GM20000 (cell line): ENCODE measurements around the gene PLEKHM2.

Experiments
- DNase-seq: peaks from one replicate; pipeline ENCODE4 v3.0.0; 2012; ENCODE audit warnings: low spot score
- TF ChIP-seq, protein P1 (sequence below): IDR thresholded peaks from 2 replicates; pipeline ENCODE4 v1.5.1; 2012; ENCODE audit warnings: mild to moderate bottlenecking, control low read depth; ENCODE audit errors: extremely low read depth, missing control alignments

Gene PLEKHM2

DNA sequence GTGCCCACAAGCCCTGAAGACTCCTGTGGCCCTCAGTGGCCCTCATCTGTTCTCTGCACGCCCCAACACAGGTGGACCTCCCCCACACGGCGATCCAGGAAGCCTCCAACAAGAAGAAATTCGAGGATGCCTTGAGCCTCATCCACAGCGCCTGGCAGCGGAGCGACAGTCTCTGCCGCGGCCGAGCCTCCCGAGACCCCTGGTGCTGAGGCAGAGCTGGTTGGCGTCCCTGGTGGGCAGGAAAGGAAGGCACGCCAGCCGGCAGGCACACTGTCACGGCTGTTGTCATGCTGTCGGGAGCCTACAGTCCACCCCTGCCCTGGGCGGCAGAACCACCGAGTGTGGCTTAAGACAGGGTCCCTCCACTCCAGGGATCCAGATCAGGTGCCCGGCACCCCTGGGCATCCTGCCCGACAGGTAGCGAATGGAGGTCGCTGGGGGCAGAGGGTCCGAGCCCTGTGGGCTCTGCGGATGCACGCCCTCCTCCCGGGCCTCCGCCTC lies 49.7 kb downstream of the PLEKHM2 start:
- DNase-seq = no peak
- TF ChIP-seq, protein P1, sequence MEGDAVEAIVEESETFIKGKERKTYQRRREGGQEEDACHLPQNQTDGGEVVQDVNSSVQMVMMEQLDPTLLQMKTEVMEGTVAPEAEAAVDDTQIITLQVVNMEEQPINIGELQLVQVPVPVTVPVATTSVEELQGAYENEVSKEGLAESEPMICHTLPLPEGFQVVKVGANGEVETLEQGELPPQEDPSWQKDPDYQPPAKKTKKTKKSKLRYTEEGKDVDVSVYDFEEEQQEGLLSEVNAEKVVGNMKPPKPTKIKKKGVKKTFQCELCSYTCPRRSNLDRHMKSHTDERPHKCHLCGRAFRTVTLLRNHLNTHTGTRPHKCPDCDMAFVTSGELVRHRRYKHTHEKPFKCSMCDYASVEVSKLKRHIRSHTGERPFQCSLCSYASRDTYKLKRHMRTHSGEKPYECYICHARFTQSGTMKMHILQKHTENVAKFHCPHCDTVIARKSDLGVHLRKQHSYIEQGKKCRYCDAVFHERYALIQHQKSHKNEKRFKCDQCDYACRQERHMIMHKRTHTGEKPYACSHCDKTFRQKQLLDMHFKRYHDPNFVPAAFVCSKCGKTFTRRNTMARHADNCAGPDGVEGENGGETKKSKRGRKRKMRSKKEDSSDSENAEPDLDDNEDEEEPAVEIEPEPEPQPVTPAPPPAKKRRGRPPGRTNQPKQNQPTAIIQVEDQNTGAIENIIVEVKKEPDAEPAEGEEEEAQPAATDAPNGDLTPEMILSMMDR = no peak

DNA sequence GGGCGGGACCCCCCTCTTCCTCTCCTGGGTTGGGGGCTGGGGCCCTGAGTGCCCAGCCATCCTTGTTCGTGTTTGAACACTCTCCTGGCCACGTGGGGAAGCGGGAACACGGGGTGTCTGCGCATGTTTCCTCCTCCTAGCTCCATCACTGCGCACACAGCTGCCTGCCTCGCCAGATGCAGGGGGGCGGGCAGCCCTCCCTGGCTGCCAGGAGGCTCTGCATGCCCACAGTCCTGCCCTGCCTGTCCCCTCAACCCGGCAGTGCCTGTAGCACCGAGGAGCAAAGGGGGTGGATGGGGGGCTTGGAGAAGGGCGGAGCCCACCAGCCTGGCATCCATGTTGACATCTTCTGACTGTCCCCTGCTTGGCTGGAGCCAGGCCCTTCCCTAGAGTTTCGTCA lies 50.2 kb downstream of the PLEKHM2 start:
- DNase-seq = no peak
- TF ChIP-seq, protein P1 = no peak

DNA sequence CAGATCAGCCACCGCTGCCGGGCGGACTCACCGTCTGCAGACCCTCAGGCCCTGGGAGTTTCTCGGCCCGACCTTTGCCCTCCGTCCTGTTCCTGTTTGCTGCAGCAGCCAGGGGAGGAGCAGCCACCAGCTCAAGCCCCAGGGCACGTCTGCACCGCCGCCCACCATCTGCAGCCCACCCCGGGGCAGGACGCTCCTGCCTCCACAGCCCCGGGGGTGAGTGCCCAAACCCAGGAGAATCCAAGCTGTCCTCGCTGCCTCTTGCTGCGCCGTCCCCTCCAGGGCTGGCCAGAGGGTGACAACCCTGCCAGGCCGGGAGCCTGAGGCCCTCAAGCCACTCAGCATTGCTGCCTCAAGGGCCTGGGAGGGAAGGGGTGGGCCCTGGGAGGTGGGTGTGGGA lies 50.8 kb downstream of the PLEKHM2 start:
- DNase-seq = no peak
- TF ChIP-seq, protein P1 = no peak

DNA sequence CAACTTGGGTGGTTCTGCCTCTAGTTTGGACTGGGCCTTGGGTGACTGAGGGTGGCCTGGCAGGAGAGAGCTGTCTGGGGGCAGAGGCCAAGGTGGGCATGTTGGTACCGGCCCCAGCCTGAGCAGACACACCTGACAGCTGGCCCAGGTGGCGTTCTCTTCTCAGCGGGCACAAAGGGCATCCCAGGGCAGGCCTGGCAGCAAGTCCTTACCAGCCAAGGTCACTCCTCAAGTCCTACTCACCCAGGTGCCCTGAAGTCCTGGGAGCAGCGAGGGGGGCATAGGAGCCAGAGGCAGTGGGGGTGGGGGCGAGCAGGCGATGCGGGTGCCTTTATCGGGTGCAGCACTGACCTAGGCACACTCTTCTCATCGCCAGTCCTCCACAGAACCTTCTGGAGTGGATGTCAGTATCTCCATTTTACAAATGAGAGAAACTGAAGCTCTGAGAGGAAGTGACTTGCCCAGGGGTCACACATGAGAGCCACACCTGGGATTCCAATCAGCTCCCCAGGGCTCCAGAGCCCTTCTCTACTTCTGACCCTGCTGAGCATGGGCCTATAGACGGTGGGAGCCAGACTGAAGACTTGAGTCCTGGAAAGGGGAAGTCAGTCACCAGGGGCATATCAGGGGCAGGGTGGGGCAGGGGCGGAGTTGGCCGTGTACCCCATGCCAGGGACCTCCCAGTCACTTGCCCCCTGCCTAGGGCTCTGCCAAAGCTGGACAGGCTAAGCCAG lies 51.4 kb downstream of the PLEKHM2 start:
- DNase-seq = no peak
- TF ChIP-seq, protein P1 = no peak

DNA sequence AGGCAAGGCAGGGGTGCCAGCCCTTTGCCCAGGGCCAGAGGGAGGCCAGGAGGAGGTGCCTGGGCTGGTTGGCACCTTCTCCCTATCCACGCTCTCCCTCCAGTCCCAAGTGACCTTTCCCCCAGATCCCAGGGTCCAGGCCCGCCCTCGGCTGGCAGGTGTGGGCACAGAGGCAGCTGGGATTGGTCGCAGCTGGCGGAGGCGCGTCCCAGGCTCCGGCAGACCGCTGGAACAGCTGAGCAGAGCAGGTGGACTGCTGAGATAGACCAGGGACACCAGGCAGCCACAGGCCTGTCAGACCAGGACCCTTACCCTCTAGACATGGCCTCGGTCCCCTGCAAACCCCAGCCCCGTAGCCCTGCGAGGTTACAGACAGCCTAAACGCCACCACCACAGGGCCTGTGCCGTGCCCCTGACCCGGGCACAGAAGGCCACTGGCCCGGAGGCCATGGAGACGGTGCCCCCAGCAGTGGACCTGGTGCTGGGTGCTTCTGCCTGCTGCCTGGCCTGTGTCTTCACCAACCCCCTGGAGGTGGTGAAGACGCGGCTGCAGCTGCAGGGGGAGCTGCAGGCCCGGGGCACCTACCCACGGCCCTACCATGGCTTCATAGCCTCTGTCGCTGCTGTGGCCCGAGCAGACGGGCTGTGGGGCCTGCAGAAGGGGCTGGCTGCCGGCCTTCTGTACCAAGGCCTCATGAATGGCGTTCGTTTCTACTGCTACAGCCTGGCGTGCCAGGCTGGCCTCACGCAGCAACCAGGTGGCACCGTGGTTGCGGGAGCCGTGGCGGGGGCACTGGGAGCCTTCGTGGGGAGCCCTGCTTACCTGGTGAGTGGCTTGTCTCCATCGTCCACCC lies 52.1 kb downstream of the PLEKHM2 start, which contains the start of gene SLC25A34:
TSS of gene SLC25A34 (plus strand) at position 221 of the 854 bp plus-strand sequence. CDS start at position 449, 228 bp downstream.
- DNase-seq = no peak
- TF ChIP-seq, protein P1 = no peak

DNA sequence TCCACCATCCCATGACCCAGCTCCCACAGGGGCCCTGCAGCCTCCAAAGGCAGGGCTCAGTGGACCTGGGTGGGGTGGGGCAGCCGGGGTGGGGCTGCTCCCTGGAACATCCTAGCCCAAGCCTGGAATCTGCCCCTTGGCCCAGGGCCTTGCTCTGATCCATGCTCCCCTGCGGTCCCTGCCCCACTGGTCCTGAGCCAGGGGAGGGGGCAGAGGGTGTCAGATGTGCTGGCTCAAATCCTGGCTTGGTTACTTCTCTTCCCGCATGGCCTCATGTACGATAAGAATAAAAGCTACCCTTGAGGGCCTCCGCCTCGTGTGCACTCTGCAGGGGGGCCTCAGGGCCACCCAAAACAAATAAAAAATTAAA lies 52.8 kb downstream of the PLEKHM2 start:
- TF ChIP-seq, protein P1 = no peak
- DNase-seq = no peak
